Stomach (tissue), 9 donors: ENCODE measurements around the gene GRHL1. TPM values are rescaled to one million over a fixed set of nuclear protein-coding genes. Genes with fewer than 3 reads are reported as not detected.

Experiments
- DNase-seq, 2 donors: peaks; one replicate each; pipeline versions ENCODE4 v3.0.0 to v3.0.0-alpha.2; 2013 to 2019
- H3K27ac ChIP-seq, 5 donors: fragments of 200-600 bp in 4 of 5; sonication (generic) in 4 of 5; one replicate each; pipeline ENCODE4 v1.5.1; 2013 to 2019; ENCODE audit warnings: mild to moderate bottlenecking in 1 of 5, moderate library complexity in 1 of 5
- H3K27me3 ChIP-seq, 3 donors: fragments of 200-600 bp; sonication (generic); one replicate each; pipeline ENCODE4 v1.5.1; 2017 to 2019; ENCODE audit warnings: mixed run types in 1 of 3
- H3K36me3 ChIP-seq, 4 donors: fragments of 200-600 bp; sonication (generic); 1 replicate in 3 of 4; 2 replicates in 1 of 4; pipeline ENCODE4 v1.5.1; 2016 to 2019
- H3K4me1 ChIP-seq, 4 donors: fragments of 200-600 bp; sonication (generic); one replicate each; pipeline ENCODE4 v1.5.1; 2016 to 2019
- H3K4me3 ChIP-seq, 4 donors: fragments of 200-600 bp; sonication (generic) in 3 of 4; one replicate each; pipeline ENCODE4 v1.5.1; 2016 to 2019; ENCODE audit warnings: mild to moderate bottlenecking in 1 of 4
- H3K9me3 ChIP-seq, 4 donors: fragments of 200-600 bp; sonication (generic); one replicate each; pipeline ENCODE4 v1.5.1; 2016 to 2019
- EP300 ChIP-seq: sonication (generic); formaldehyde crosslinking; IDR thresholded peaks from one replicate; pipeline ENCODE4 v1.6.1; 2017; ENCODE audit warnings: antibody characterized with exemption
- POLR2A ChIP-seq, 4 donors: fragments of 450-650 bp; IDR thresholded peaks; one replicate each; pipeline ENCODE4 v1.6.1; 2016; ENCODE audit warnings: antibody characterized with exemption in 4 of 4, control low read depth in 2 of 4, mild to moderate bottlenecking in 1 of 4, moderate library complexity in 1 of 4
- POLR2AphosphoS5 ChIP-seq, 3 donors: sonication (generic); formaldehyde crosslinking; IDR thresholded peaks; one replicate each; pipeline ENCODE4 v1.6.1; 2016; ENCODE audit warnings: antibody characterized with exemption in 3 of 3
- whole genome bisulfite sequencing, 5 donors: extraction: QIAGEN DNeasy Blood & Tissue Kit in 3 of 5; methylation state at CpG; one replicate each; pipeline versions ENCODE4 v1.1.5 to v1.1.7; 2013 to 2018; 5-methylcytosine and 5-hydroxymethylcytosine counted together
- intact Hi-C: fragments of 100-400 bp; cut with DNase I; formaldehyde crosslinking; loops from one replicate; pipeline ENCODE4 v1.15.1; 2023; ENCODE audit warnings: low total_unique reads
- polyA plus RNA-seq, 3 donors: library from polyadenylated mRNA; stranded (reverse); fragments of 200-250 nt; gene quantifications; one replicate each; pipeline ENCODE4 v1.2.3, GENCODE V29; 2013
- total RNA-seq, 5 donors: library from RNA; depleted of rRNA; stranded (reverse); fragments of >200 nt; gene quantifications; one replicate each; pipeline versions ENCODE4 v1.1.0 to v1.2.3, GENCODE V29; 2014 to 2016
- TF ChIP-seq, protein P1 (sequence below), 7 experiments: fragments of 450-650 bp in 4 of 7; fragments of 200-600 bp in 3 of 7; sonication (generic) in 3 of 7; IDR thresholded peaks; one replicate each; pipeline ENCODE4 v1.5.1; 2016 to 2019; ENCODE audit warnings: antibody characterized with exemption in 7 of 7, control low read depth in 2 of 7, mild to moderate bottlenecking in 1 of 7
- donor health status: healthy with polysubstance abuse.
- donor health status: Bipolar disorder and iron deficiency.
- donor health status: healthy.

GRHL1 gene
- total and polyA plus RNA-seq, 8 donors: 0.89 to 16.5 (median 3.8) TPM

DNA sequence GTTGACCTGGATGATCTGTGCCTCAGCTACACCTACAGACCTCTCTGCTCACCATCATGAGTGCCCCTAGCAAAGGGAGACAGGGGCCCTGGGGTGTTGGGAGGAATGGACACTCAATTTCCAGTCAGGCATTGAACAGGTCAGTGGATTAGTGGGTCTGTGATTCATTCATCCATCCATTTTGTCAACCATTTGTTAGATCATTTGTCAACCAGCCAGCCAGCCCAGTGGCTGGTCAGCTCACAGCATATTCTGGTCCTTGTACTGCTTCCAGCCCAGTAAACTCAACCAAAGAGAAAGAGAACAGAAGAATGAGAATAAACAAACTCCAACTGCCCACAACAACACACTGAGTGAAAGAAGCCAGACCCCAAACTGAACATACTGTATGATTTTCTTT is 87.2 kb downstream of the GRHL1 start:
- H3K4me1 ChIP-seq: peaks cover 35 to 82% (median 68%) of the 10 kb centered on the region in 4 donors
- H3K9me3 ChIP-seq: no peaks in the 10 kb centered on the region
- peak overlapping the region in 3 of 5 donors; percentile 74 to 99 (median 77) for H3K27ac ChIP-seq
- no peaks in the 10 kb centered on the region for H3K27me3 ChIP-seq
- H3K36me3 ChIP-seq: no peaks in the 10 kb centered on the region
- no peak for TF ChIP-seq EP300
- TF ChIP-seq, protein P1, sequence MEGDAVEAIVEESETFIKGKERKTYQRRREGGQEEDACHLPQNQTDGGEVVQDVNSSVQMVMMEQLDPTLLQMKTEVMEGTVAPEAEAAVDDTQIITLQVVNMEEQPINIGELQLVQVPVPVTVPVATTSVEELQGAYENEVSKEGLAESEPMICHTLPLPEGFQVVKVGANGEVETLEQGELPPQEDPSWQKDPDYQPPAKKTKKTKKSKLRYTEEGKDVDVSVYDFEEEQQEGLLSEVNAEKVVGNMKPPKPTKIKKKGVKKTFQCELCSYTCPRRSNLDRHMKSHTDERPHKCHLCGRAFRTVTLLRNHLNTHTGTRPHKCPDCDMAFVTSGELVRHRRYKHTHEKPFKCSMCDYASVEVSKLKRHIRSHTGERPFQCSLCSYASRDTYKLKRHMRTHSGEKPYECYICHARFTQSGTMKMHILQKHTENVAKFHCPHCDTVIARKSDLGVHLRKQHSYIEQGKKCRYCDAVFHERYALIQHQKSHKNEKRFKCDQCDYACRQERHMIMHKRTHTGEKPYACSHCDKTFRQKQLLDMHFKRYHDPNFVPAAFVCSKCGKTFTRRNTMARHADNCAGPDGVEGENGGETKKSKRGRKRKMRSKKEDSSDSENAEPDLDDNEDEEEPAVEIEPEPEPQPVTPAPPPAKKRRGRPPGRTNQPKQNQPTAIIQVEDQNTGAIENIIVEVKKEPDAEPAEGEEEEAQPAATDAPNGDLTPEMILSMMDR (IDR thresholded peaks at IDR 0.05): no peak
- TF ChIP-seq POLR2A (IDR thresholded peaks at IDR 0.05): no peak
- no peak for TF ChIP-seq POLR2AphosphoS5 (IDR thresholded peaks at IDR 0.05)
- H3K4me3 ChIP-seq: no peak overlapping the region
- DNase-seq: no peak
- intact Hi-C loops: no loop called here

DNA sequence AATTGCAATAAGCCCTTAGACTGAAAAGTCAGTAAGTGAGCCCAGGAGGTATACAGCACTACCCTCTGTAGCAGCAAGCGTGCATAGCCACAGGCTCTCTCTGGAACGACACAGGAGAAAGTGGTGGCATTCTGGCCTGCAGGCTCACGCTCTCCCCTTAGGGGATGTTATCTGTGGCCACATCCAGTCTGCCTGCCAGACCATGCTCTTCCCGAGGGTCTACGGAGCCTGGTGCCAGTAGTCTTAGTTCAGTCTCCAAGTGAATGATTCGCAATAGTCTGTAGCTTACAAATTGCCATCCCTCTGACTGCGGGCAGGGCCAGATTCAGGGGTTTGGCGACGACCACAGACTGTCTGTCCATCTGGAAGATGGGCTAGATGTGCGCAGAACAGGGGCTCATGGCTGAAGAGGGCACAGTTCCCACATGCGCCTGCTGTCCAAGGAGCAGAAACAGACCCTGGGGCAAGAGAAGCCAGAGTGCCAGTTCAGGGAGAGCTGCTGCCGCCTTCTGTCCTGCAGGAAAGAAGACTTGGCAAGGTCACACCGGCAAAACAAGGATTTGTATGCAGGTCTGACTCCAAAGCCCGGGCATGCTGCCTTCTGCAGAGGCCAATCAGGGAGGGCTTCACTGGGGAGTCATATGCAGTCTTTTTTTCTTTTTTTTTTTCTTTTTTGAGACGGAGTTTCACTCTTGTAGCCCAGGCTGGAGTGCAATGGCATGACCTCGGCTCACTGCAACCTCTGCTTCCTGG is 88.3 kb downstream of the GRHL1 start:
- Histone ChIP-seq H3K4me1 (peaks cover 42 to 87% (median 75%) of the 10 kb centered on the region in 4 donors), H3K4me3 (no peak overlapping the region), H3K36me3 (no peaks in the 10 kb centered on the region), H3K27me3 (no peaks in the 10 kb centered on the region), H3K9me3 (no peaks in the 10 kb centered on the region), H3K27ac (peak overlapping the region; percentile 2 to 99 (median 92))
- WGBS, 5 donors: 65 to 73% (median 70%) methylated on average over 12 to 16 of the region's 16 CpGs
- intact Hi-C loops: no loop called here
- peak in 1 of 2 donors; percentile 82 for DNase-seq
- TF ChIP-seq, protein P1 (IDR thresholded peaks at IDR 0.05): peak in 1 of 7 experiments; percentile 21
- TF ChIP-seq POLR2A (IDR thresholded peaks at IDR 0.05): no peak

DNA sequence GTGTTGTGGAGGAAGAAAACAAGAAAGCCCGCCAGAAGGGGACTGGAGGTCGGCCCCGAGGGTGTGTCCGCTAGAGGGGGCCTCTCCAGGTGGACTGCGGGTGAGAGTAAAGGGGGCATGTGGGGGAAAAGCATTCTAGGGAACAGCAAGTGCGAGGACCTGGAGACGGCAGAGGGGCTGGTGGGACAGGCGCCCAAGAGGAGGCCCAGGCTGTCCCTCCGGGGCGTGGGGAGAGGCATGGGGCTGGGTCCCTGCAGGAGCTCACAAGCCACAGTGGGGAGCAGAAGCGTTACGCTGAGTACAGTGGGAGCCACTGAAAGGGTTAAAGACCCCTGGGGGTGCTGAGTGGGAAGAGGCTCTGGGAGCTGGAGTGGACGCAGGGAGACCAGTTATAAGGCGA is 90.2 kb downstream of the GRHL1 start:
- H3K36me3 ChIP-seq: peaks cover 0 to 9% (median 8%) of the 10 kb centered on the region in 4 donors
- H3K4me1 ChIP-seq: peaks cover 44 to 87% (median 77%) of the 10 kb centered on the region in 4 donors
- no peak for DNase-seq
- intact Hi-C loops: no loop called here
- no peak for TF ChIP-seq POLR2AphosphoS5 (IDR thresholded peaks at IDR 0.05)
- TF ChIP-seq POLR2A (IDR thresholded peaks at IDR 0.05): no peak
- no peak for TF ChIP-seq EP300
- TF ChIP-seq, protein P1 (IDR thresholded peaks at IDR 0.05): no peak
- H3K27ac ChIP-seq: peak overlapping the region; percentile 92 to 99 (median 92)
- peak overlapping the region in 1 of 4 donors; percentile 46 for H3K4me3 ChIP-seq
- H3K9me3 ChIP-seq: no peaks in the 10 kb centered on the region
- 87 to 96% (median 89%) methylated on average over 14 of the region's 14 CpGs for WGBS, 5 donors
- no peaks in the 10 kb centered on the region for H3K27me3 ChIP-seq

DNA sequence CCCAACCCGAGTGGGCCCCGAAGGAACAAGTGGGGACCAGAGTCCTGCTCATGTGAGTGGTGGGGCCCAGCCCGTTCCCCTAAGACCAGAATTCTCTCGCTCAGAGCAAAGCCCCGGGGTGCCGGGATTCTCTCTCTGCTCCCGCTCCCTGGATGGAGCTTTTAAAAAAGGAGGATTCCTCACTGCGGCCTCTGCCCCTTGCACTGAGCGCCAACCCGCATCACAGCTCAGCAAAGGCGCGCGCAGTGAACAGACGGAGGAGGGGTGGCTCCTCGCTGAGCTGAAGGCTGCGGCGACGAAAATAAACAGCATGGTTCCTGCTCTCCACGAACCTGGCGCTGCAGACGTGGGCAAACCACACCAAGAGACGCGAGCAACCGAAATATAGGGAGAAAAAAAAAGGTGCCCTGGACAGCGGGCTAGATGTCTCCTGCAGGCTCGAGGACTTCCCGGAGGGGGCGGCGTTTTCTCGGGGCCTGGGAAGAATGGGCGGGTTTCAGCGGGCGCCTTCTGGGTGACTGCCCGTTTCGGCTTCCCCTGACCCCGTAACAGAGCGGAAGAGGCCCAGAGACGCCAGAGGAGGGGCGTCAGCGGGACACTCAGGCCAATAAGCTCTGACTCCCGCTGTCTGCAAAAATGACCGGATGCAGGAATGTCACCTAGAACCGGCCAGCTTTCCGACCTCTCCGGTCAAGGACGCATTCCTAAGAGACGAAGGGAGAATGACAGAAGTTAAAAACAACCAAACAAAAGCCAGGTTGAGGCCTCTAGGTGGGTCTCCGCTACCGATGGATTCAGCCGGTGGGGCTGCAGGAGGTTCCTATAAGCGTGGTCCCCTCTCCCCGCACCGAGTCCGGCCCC is 91.0 kb downstream of the GRHL1 start:
- Histone ChIP-seq H3K27ac (peak overlapping the region; percentile 92 to 99 (median 92)), H3K27me3 (no peaks in the 10 kb centered on the region), H3K4me1 (peaks cover 42 to 87% (median 77%) of the 10 kb centered on the region in 4 donors), H3K4me3 (peak overlapping the region; percentile 34 to 51 (median 48)), H3K36me3 (peaks cover 8 to 17% (median 16%) of the 10 kb centered on the region in 4 donors), H3K9me3 (no peaks in the 10 kb centered on the region)
- TF ChIP-seq POLR2A (IDR thresholded peaks at IDR 0.05) (peak in 1 of 4 donors; percentile 12), EP300 (no peak), POLR2AphosphoS5 (IDR thresholded peaks at IDR 0.05) (peak; percentile 45 to 64 (median 62))
- TF ChIP-seq, protein P1 (IDR thresholded peaks at IDR 0.05): peak in 2 of 7 experiments; percentile 16 to 35
- WGBS, 5 donors: 16 to 25% (median 18%) methylated on average over 50 to 54 of the region's 54 CpGs
- DNase-seq: peak; percentile 74 to 92
- intact Hi-C loops: no loop called here
